Hepatocyte (in vitro differentiated cells): Measurements from ENCODE around the gene BRSK1. TPM values are rescaled to one million over a fixed set of nuclear protein-coding genes. Genes with fewer than 3 reads are reported as not detected.

ENCODE experiments used
- DNase-seq: peaks from one replicate; pipeline ENCODE4 v3.0.0-alpha.2; 2016; ENCODE audit warnings: low spot score
- H2AFZ ChIP-seq: fragments of 200-600 bp; sonication (generic); 2 replicates; pipeline ENCODE4 v1.6.0; 2016; ENCODE audit warnings: antibody characterized with exemption, mild to moderate bottlenecking
- H3K27ac ChIP-seq: fragments of 200-600 bp; sonication (generic); 2 replicates; pipeline ENCODE4 v1.5.1; 2016; ENCODE audit warnings: mild to moderate bottlenecking
- H3K27me3 ChIP-seq: fragments of 200-600 bp; sonication (generic); 2 replicates; pipeline ENCODE4 v1.6.1; 2016
- H3K36me3 ChIP-seq: fragments of 200-600 bp; sonication (generic); replicated peaks from 2 replicates; pipeline ENCODE4 v1.5.1; 2016; ENCODE audit warnings: low read depth; ENCODE audit not compliant: insufficient read depth
- H3K4me1 ChIP-seq: fragments of 200-600 bp; sonication (generic); 2 replicates; pipeline ENCODE4 v1.5.1; 2016; ENCODE audit warnings: mild to moderate bottlenecking, moderate library complexity; ENCODE audit not compliant: insufficient read depth
- H3K4me2 ChIP-seq: fragments of 200-600 bp; sonication (generic); 2 replicates; pipeline ENCODE4 v1.6.0; 2016
- H3K4me3 ChIP-seq: fragments of 200-600 bp; sonication (generic); 2 replicates; pipeline ENCODE4 v1.5.1; 2016; ENCODE audit warnings: mild to moderate bottlenecking
- H3K79me2 ChIP-seq: fragments of 200-600 bp; sonication (generic); 2 replicates; pipeline ENCODE4 v1.6.0; 2017; ENCODE audit warnings: mild to moderate bottlenecking
- H3K9me2 ChIP-seq: fragments of 200-600 bp; sonication (generic); replicated peaks from 2 replicates; pipeline ENCODE4 v1.6.0; 2017; ENCODE audit warnings: mild to moderate bottlenecking; ENCODE audit not compliant: insufficient read depth
- H3K9me3 ChIP-seq: fragments of 200-600 bp; sonication (generic); 2 replicates; pipeline ENCODE4 v1.5.1; 2016; ENCODE audit warnings: low read depth, mild to moderate bottlenecking
- H4K20me1 ChIP-seq: fragments of 200-600 bp; sonication (generic); 2 replicates; pipeline ENCODE4 v1.6.0; 2016; ENCODE audit warnings: mild to moderate bottlenecking; ENCODE audit not compliant: insufficient read depth, poor library complexity, severe bottlenecking
- CTCF ChIP-seq: fragments of 200-600 bp; sonication (generic); IDR thresholded peaks from 2 replicates; pipeline ENCODE4 v1.5.1; 2016; ENCODE audit warnings: antibody characterized with exemption, mild to moderate bottlenecking; ENCODE audit not compliant: poor library complexity
- EZH2 ChIP-seq: fragments of 200-600 bp; sonication (generic); IDR thresholded peaks from 2 replicates; pipeline ENCODE4 v1.6.1; 2016; ENCODE audit warnings: antibody characterized with exemption, mild to moderate bottlenecking, borderline replicate concordance
- EZH2phosphoT487 ChIP-seq: fragments of 200-600 bp; sonication (generic); IDR thresholded peaks from one replicate; pipeline ENCODE4 v1.6.1; 2018; ENCODE audit warnings: antibody characterized with exemption, mild to moderate bottlenecking, low read depth, moderate library complexity; ENCODE audit not compliant: unreplicated experiment, severe bottlenecking
- WGBS: methylation state at CpG from one replicate; pipeline ENCODE4 v1.1.6; 2016; ENCODE audit warnings: low lambda C conversion rate; ENCODE audit errors: missing lambda C conversion rate; 5-methylcytosine and 5-hydroxymethylcytosine counted together
- polyA plus RNA-seq: library from polyadenylated mRNA; unstranded; fragments of >200 nt; fragmentation: Nextera tagmentation; extraction: Ambion mirVana; gene quantifications from 2 replicates; pipeline ENCODE4 v1.2.1, GENCODE V29; 2016
- total RNA-seq: library from RNA; depleted of rRNA; stranded (reverse); fragments of >200 nt; gene quantifications from 2 replicates; pipeline ENCODE4 v1.2.3, GENCODE V29; 2014

Gene BRSK1
- total and polyA plus RNA-seq, 2 experiments from 2014 or later: 2.4 to 13.2 TPM

- H2AFZ ChIP-seq: no peak overlapping the region
- H3K4me2 ChIP-seq: peak overlapping the region; percentile 83
- H3K79me2 ChIP-seq: no peaks in the 10 kb centered on the region
- H3K4me3 ChIP-seq: no peak overlapping the region
- no peaks in the 10 kb centered on the region for H3K9me3 ChIP-seq
- no peak overlapping the region for H3K27ac ChIP-seq
- 100% methylated on average over 4 of the region's 12 CpGs for WGBS
- TF ChIP-seq CTCF (no peak), EZH2 (no peak), EZH2phosphoT487 (no peak)
- H3K27me3 ChIP-seq: no peaks in the 10 kb centered on the region
- H4K20me1 ChIP-seq: no peaks in the 10 kb centered on the region
- no peaks in the 10 kb centered on the region for H3K36me3 ChIP-seq
- no peaks in the 10 kb centered on the region for H3K4me1 ChIP-seq
- DNase-seq: no peak
- no peaks in the 10 kb centered on the region for H3K9me2 ChIP-seq
These were observed 18.5 kb downstream of the BRSK1 start for GRCh38 chr19:55302318-55302703.

GRCh38 chr19:55303477-55303876 lies 19.7 kb downstream of the BRSK1 start:
- H4K20me1 ChIP-seq: no peaks in the 10 kb centered on the region
- 97% methylated on average over 11 of the region's 11 CpGs for WGBS
- TF ChIP-seq EZH2 (no peak), CTCF (no peak), EZH2phosphoT487 (no peak)

GRCh38 chr19:55304279-55304978 lies 20.6 kb downstream of the BRSK1 start:
- no peak overlapping the region for H3K27ac ChIP-seq
- no peak overlapping the region for H3K4me2 ChIP-seq
- H2AFZ ChIP-seq: no peak overlapping the region
- H3K36me3 ChIP-seq: no peaks in the 10 kb centered on the region
- H3K9me2 ChIP-seq: no peaks in the 10 kb centered on the region
- no peaks in the 10 kb centered on the region for H3K79me2 ChIP-seq
- peak; percentile 44 for DNase-seq
- TF ChIP-seq EZH2phosphoT487: no peak
- TF ChIP-seq EZH2: no peak
- no peak for TF ChIP-seq CTCF
- no peak overlapping the region for H3K4me3 ChIP-seq
- WGBS: 94% methylated on average over 19 of the region's 39 CpGs
- H3K9me3 ChIP-seq: no peaks in the 10 kb centered on the region
- H3K4me1 ChIP-seq: no peaks in the 10 kb centered on the region
- no peaks in the 10 kb centered on the region for H3K27me3 ChIP-seq
- H4K20me1 ChIP-seq: no peaks in the 10 kb centered on the region

More at GRCh38 chr19:55303477-55303876, 19.7 kb downstream of the BRSK1 start:
- Histone ChIP-seq H3K4me1 (no peaks in the 10 kb centered on the region), H3K27ac (no peak overlapping the region), H3K36me3 (no peaks in the 10 kb centered on the region), H3K4me3 (no peak overlapping the region), H3K9me3 (no peaks in the 10 kb centered on the region), H2AFZ (no peak overlapping the region), H3K27me3 (no peaks in the 10 kb centered on the region), H3K4me2 (no peak overlapping the region), H3K79me2 (no peaks in the 10 kb centered on the region), H3K9me2 (no peaks in the 10 kb centered on the region)
- DNase-seq: no peak
